GM19193 (cell line): ENCODE measurements around the gene THSD4.

ENCODE experiments used
- POLR2A ChIP-seq: IDR thresholded peaks from 4 replicates; pipeline ENCODE4 v1.6.1; 2011; ENCODE audit not compliant: insufficient read depth, insufficient read length; ENCODE audit errors: extremely low read depth

The THSD4 gene

DNA sequence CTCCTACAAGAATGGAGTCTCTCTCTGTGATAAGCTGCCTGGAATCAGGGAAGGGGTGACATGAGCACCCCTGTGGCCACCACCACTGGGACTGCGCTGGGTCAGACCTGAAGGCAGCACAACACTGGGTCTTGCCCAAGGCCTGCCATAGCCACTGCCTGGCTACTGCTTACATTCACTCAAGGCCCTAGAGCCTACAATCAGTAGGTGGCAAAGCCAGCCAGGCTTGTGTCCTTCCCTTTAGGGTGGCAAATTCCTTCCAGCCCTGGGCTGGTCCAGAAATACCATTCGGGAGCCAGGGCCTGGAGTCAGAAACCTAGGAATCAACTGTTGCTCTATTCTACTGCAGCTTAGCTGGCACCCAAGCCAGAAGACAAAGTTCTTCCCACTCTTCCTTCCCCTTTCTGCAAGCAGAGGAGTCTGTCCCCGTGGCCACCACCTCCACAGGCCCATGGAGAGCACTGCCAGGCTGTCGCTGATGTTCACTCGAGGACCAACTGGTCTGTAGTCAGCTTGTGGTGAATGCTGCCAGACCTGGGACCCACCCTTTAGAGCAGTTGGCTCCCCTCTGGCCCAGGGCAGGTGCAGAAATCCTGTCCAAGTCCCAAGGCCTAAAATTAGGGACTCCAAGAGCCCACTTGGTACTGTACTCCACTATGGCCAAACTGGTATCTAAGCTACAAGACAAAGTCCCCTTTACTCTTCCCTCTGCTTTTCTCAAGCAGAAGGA lies 307.4 kb downstream of the THSD4 start:
- no peak for TF ChIP-seq POLR2A

DNA sequence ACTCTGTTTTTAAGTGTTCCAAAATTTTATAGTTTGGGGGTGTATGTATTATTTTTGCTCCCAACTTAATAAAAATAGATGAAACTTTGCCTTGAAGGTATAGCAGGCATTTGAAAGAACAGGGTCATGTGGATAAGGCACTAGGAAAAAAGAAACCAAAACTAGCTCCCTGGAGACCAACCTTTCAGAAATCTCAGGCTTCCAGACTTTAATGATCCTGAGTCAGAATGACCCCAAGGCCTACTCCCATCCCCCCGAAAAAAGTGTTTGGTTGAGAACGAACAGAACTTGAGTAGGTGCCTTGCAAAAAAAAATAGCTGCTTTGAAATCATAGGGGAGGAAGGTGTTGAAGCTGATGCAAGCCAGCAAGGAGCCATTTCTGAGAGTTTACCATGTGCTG lies 309.5 kb downstream of the THSD4 start:
- TF ChIP-seq POLR2A: no peak

DNA sequence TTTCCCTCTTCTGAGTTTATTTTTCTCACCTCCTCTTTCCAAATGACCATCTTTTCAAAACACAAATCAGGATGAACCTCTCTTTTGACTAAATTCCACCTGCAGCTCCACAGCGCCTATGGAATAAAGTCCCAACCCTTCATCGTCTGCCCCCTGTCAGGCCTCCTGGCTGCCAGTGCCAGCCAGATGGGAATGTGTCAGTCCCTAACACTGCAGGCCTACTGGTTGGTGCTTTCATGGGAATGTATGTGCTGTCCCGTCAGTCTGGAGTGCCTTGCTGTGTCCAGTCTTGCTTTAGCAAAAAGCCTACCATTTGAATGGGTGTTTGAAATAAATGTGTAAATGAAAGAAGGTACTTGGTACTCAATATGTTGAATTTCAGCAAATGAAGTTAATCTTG lies 310.1 kb downstream of the THSD4 start:
- no peak for TF ChIP-seq POLR2A

DNA sequence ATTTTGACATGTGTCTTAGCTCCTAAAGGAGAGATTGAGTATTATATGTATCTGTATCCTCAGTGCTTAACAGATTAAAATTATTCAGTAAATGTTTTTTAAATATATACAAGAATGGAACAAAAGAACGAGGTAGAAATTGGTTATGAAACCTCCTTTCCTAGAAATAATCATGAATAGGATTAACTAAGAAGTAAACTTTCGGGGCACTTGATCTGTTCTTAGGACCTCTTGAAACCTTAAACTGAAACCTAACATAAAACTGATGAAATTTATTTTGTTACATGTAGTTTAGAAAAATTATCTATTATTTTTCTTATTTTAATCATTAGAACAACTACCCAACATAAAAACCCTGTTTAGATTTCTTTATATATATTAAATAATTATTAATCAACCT lies 311.5 kb downstream of the THSD4 start:
- TF ChIP-seq POLR2A: no peak

DNA sequence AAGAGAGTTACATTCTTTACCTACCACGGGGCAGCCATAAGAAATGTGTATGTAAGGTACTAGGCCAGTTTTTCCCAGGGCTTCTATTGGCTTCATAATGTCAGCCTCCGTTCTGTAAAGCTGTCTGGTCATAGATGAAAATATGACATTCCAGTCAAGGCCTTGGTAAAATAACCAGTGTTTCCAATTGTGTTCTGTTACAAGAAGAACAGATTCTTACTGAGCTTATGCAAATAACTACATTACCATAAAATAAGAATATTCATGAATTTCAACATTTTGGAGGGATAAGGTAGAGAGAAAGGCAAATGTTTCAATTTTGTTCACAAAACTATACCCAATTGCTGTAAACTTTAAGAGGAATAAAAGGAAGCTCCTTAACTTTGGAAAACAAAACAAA lies 315.5 kb downstream of the THSD4 start:
- no peak for TF ChIP-seq POLR2A

DNA sequence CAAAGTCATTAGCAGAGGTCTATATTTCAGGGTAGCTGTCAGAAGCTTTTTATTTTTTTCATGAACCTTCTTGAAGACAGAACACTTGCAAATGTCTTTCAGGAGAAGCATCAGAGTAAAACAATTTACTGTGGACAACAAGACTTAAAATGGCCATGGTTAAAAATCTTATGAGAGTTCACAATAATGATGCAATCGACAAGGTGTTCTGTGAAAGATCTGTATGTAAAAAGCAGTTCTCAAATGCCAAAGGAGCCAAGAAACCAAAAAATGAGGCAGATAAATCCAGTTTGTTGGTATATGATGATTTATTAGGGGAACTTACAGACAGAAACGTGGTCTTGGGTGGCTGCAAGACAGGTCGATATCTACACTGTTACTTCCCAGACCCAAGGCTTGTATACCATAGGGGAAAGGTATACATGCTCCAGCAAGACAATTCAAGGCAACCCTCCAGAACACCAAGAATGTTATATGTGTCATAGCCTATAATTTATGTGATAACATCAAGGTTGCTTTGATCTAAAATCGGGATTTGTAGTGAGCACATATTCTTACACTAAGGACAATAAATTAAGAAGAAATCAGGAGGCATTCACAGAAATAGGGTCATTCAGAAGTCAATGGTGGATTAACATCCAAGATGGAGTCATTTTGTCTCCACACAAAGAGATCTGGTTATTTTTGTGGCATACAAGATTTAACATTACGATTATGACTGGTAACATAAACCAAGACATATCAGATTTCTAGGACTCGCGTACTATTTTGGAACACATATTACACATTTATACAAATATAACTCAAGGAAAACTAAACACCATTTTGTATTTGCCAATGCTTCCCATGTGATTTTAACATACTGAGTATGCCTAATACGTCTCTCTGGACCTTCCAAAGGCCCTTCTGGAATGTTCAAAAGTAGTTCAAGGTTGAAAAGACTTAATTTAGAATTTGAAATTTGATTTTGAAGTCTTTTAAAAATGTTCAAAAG lies 316.4 kb downstream of the THSD4 start:
- TF ChIP-seq POLR2A: no peak

DNA sequence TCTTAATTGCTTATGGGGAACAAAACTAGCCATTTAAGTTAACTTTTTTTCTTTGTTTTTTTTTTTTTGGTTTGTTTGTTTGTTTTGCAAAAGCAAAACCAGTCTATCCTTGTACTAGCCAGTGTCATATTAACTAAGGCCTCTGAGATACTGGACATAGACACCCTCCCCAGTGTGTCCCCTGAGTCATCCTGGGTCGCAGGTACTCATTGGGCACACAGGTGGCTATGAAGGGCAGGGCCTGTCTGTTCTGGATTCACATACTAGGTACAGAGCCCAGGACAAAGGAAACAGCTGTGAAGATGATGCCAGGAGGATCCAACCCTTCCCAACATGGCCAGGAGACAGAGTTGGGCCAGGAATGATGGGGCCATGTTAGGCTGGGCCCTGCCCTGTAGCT lies 318.1 kb downstream of the THSD4 start:
- no peak for TF ChIP-seq POLR2A

DNA sequence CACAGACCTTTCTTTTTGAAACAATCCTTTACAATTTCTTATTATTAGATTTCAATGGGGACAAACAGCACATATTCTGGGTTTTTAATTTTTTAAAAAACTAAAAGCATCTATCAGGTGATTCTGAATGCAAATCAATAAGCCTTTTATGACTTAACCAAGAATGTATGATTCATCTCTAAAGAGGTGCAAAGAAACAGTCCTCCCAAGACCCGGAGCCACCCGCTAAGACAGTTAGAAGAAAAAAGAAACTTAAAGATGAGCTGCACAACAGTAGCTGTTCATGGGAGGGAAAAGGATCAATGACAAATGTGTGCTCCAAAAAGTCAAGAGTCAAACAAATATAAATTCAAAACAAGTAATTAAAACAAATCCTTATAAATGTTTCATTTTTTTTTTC lies 319.5 kb downstream of the THSD4 start:
- no peak for TF ChIP-seq POLR2A

DNA sequence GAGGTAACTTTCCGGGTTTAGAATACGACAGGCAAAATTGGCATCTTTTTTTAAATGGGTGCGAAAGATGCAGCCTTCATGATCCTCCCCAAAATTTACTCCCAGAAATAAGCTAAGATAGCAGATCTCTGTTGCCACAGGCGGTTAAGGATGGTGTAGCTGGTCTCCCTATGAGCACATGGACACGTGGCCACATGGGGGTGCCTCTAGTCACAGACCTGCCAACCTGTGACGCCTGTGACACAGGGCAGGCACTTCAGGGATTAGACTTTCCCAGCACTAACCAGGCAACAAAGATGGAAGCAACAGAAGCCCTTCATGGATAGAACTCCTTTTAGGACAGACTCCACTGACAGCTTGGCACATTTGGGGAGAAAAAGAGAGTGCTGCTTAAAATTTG lies 320.3 kb downstream of the THSD4 start:
- no peak for TF ChIP-seq POLR2A

DNA sequence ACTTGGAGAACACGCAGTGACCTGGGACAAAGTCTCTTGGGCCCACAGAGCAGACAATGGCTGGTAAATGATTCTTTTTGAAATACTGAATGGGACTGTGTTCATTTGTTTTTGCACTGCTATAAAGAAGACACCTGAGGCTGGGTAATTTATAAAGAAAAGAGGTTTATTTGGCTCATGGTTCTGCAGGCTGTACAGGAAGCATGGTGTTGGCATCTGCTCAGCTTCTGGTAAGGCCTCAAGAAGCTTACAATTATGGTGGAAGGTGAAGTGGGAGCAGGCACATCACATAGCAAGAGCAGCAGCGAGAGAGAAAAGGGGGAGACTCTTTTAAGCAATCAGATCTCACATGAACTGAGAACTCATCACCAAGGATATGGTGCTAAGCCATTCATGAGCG lies 321.6 kb downstream of the THSD4 start:
- no peak for TF ChIP-seq POLR2A

DNA sequence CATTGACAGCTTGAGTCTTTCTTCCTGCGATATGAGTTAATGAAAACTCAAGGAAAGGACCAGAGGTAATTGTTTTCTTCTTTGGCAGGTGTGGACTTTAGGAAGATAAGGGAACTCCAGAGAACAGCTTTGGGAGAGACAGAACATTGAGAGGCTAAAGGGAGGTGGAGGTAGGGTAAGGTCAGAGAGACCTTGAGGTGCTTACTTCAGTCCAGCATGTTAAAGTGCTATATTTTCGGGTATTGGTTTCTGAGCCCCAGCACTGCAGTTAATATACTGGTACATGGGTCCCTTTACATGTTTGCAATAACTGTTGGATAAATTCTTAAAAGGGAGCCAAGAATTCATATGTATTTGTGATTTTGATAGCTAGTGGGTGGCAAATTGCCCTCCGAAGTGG lies 322.1 kb downstream of the THSD4 start:
- no peak for TF ChIP-seq POLR2A

DNA sequence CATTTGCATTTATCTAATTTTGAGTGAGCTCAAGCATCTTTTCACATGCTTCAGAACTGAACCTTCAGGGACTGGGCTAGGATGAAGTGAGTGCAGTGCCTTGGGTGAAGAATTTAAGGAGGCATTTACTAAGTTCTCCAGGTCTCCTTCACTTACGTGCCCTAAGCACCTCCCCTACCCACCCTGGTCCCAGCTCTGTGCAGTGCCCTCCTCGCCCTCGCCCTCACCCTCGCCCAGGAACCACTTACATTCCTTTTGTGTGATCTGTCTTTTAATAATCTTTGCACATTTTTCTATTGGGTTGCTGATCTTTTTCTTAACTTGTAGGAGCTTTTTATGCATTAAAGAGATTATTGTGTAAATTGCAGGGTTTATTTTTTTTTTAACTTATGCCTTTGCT lies 322.6 kb downstream of the THSD4 start:
- TF ChIP-seq POLR2A: no peak

DNA sequence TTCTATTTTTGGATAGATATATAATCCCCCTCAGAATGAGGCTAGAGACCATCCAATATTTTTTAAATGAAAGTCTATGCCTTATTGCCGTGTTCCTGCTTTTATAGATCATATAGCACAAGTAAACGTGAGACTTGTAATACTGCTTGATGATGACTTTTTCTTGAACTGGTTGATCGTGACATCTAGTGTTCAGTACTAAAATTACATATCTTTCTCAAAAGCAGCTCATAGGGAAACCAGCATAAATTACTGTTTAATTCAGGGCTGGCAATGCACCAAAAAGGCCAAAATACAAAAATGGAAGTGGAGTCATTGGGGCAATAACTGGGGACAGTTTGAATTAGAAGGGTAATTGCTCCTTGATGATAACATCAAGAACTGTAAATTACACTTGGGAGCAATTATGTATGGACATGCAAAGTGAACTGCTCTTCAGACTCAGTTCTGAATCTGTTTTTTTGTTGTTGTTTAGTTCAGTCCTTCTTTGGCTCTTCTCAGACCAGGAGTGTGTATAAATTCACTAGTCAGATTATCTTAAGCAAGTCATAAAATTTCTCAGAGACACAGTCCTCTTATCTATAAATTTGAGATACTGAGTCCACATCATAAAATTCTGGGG lies 325.3 kb downstream of the THSD4 start:
- no peak for TF ChIP-seq POLR2A

DNA sequence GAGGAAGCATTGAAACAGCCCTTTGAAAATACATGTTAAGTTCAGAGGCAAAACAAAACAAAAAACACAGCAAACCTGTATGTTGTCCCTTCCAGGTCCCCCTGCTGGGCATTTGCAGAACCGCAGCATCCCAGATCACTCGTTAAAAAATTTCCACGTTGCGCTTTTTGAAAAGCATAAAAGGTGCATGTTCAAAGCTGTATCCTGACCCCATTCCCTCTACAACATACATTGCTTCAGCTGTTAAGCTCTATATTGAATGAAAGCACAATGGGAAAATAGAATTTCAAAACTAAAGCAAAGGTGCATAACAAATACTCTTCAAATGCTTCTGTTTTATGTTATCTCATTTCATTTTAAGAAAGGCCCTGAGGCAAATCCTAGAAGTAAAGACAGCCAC lies 328.3 kb downstream of the THSD4 start:
- TF ChIP-seq POLR2A: no peak

DNA sequence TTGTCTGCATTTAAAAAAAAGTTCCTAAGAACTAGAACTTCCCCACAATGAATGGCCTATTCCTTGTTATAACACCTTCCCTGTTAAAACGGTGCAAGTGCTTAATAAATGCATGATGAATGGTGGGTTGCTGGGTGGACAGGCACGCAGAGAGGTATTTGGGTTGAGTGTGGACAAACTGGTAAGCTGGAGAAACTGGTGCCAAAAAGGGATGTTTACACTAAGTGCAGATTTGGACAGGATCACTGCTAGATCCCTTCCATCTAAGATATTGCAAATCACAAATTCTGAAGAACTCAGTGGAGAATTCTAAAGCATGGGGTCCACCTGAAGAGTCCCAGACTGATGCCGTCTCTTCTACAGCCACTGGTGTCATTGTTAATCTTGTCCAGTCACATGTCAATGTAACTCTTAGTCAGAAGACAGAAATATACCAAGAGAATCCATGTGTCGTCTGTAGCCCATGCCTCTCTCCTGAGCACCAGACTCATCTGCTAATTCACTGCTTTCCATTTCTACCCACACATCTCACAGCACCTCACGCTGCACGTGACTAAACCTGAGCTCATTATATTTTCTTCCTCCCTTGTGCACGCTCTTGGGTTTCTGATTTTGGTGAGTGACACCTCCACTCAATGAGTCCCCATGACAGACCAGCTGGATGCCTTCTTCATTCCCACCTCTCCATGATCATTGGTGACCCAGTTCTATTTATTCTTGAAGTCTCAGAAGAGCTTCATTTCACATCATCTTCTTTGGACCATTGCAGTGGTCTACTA lies 328.9 kb downstream of the THSD4 start:
- TF ChIP-seq POLR2A: no peak

DNA sequence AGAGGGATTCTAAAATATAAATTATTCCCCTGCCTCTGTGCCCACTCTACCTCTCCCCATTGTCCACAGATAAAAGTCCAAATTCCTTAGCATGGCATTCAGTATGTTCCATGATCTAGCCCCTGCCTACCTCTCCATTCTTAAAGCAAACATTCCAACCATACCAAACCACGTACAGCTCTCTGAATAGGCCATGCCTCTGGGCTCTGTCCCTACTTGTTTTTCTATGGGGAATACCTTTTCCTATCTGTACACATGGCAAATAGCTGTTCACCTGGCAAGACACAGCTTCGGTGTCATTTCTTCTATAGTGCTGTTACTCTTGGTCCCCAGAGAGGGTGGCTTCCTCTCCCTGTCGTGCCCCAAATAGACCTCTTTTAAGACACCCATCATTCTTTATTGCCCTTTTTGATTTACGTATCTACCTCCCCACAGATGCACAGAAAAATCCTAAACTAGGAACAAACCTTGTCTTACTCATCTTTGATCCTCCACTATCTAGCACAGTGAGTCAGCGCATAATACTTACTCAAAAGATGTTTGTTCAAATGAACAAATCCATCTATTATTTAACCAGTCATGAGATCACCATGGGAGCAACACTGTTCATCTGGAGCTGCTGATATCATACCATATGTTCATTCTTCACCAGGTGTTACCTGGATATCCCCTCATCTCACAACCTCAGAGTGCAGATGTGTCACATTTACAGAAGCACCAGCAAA lies 329.8 kb downstream of the THSD4 start:
- no peak for TF ChIP-seq POLR2A
